DMS153 treated with DMSO at 0.1 percent for 48 hours (cell line): ENCODE data around the gene TENT4B.
"Not testable (repeated sequence)": the region's sequence is repeated elsewhere in the genome, so short reads cannot be mapped to it uniquely, and the experiment has no call there.

Experiments used
- DNase-seq: peaks from one replicate; lab custom pipeline; 2025; ENCODE audit not compliant: unreplicated experiment; lab: John Stamatoyannopoulos, UW

TENT4B gene

DNA sequence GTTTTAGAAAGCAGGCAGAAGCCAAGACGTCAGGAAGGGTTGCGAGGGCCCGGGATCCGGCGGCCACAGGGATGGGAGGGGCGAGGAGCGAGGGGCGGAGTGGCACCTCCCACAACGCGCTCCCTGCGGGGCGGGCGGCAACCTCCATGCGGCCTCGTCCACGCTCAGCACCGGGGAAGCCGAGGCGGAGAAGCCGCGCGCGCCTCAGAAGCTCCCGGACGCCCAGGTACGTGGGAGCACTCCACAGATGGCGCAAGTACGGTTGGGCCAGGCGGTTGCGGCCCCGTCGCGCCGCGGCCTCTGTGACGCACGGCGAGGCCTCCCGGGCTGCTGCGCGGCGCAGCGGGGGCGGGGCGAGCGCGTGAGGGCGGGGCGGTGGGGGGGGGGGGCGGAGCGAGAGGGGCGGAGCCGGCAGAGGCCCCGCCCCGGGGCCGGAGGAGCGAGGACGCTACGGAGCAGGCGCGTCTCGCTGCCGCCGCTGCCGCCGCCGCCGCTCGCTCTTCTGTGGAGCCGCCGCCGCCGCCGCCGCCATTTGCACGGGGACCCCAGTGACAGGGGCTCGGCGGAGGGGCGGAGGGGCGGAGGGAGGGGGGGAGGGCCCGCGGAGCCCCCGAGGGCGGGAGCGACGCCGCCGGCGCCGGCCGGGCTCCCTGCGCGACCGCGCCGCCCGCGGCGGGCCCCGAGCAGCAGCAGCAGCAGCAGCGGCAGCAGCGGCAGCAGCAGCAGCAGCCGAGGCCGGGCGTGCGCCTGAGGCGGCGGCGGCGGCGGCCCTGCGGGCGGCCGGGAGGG lies at the start of gene TENT4B:
Gene TENT4B, plus strand, starts transcription at position 500 of the 789 bp plus-strand sequence. CDS start 316 bp downstream, outside the sequence.
- no peak for DNase-seq

DNA sequence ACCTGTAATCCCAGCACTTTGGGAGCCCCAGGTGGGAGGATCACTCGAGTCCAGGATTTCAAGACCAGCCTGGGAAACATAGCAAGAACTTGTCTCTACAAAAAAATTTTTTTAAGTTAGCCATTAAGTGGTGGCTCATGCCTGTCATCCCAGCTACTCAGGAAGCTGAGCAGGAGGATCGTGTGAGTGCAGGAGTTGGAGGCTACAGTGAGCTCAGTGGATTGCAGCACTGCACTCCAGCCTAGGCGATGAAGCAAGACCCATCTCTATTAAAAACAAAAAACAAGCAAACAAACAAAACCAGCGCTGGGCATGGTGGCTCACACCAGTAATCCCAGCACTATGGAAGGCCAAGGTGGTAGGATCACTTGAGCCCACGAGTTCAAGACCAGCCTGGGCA lies 49.3 kb upstream of the TENT4B start:
- no peak for DNase-seq

DNA sequence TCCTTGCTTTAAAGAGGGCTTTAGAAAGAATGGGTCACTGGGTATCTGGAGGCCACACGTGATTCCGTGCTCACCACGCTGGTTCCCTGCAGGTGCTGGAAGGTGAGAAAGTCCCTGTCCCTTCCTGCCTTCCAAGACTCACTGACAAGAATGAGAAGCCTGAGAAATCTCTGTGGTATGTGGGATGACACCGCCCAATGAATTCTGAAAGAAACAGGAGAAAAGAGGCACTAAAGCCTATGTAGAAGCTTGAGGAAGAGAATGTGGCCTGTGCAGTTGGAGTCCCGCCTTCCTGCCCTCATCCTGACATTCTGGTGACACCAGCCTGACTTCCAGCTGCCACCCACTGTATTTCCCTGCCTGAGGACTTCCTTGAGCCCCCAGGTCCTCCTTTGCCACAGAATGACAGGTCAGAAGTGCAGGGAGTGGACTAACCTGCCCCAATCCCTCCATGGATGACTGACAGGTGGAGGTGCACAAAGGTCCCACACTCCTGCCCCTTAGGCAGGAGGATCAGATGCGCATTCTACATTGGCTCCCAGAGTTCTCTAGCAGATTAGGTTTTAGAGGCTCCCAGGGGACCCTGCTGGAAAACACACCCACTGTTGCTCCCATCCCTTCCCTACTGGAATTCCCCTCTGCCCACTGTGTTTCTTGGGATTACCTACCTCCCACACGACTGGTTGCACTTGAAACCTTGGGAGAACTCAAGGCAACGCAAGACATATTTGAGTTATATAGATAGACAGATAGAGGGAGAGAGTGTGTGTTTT lies 38.6 kb upstream of the TENT4B start:
- DNase-seq = no peak

DNA sequence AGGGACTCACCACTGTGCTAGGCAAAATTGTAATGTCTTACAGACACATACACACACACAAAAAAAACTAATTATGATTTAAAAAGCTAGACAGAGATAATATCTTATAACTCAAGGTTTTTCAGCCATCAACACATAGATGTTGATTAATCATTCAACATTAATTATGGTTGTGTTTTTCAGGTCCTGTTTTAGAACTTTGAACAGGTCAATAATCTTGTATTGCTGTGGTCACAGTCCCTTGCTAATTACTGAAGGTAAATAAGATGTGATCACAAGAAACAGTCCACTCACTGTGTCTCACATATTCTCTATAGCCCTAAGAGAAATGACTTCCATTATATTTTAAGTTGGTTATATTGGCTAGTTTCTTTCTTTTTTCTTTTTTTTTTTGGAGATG lies 32.4 kb upstream of the TENT4B start:
- no peak for DNase-seq

DNA sequence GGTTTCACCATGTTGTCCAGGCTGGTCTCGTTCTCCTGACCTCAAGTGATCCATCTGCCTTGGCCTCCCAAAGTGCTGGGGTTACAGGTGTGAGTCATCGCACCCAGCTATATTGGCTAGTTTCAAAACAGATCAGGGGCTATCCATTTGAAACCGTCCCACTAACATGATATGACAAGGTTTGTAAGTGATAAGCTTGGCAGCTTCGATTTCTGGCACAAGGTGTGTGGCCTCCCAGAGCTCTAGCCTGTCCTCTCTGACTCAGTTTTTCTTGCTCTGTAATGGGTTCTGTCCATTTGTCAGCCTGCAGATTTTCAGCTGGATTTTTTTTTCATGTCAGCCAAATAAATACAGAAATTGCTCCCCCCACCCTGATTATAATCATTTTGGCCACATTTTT lies 31.8 kb upstream of the TENT4B start:
- no peak for DNase-seq

DNA sequence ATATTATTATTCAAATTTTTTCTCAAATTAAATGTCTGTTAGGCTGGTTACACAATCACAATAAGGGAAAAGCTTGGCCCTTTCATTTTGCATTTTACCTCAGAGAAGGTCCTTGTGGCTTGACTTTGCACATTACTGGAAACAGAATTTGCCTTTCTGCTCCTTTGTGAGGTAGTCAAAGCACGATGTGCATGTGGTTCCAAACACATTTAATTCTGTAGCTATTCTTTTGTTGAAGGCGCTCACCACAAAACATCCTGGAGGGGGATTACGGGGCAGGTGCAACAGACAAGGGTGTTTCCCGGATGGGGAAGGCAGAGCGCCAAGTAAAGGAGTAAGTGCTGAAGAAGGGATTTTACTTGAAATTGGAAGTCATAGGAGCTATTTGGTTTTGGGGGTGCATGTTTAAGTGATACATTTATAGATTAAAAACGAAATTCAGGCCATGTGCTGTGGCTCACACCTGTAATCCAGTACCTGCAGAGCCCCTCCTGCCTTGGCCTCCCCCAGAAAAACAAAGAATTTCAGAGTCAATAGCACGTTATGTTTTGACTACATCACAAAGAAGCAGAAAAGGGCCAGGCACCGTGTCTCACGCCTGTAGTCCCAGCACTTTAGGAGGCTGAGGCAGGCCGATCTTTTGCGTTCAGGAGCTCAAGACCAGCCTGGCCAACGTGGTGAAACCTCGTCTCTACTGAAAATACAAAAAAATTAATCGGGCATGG lies 31.2 kb upstream of the TENT4B start:
- DNase-seq = no peak

DNA sequence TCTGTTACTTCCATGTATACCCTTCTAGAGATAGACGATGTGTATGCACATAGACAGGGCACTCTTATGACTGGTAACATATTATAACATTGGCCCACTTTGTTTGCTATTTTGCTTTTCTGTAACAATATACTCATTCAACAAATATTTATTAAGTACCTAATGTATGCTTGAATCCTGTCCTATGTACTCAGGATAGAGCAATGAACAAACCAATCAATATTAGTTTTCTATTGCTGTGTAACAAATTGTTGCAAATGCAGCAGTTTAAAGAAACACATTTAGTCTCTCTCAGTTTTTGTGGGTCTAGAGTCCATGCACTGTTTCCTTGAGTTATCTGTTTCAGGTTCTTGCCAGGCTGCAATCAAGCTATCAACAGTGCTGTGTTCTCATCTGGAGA lies 29.7 kb upstream of the TENT4B start:
- DNase-seq = no peak

DNA sequence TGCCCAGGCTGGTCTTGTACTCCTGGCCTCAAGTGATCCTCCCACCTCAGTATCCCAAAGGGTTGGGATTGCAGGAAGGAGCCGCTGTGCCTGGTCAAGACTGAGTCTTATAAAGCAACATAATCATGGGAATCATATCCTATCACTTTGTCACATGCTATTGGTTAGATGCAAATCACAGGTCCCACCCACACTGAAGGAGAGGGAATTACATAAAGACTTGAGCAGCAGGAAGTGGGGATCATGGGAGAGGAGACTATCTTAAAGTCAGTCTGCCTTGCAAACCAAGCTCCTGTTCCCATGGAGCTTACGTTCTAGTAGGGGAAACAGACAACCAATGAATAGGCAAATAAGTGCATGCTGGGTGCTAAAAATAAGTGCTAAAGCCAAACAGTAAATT lies 28.3 kb upstream of the TENT4B start:
- no peak for DNase-seq

DNA sequence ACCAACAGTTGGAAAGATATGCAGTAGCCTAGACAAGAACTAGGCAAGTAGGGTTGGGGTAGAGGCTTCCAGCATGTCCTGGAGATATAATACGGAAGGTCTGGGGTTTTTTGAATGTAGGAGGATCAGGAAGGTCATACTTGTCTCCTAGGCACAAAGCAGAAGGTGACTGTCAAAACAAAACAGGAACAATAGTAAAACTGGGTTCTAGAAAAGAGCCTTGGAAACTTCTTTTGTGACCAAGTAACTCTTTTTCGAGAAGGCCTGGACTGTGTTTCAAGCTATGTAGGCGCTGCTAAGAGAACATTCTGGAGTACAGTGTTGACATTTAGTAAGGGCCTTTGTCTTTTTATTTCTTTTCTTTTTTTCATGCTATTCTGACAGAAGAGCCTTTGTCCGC lies 26.9 kb upstream of the TENT4B start:
- no peak for DNase-seq

DNA sequence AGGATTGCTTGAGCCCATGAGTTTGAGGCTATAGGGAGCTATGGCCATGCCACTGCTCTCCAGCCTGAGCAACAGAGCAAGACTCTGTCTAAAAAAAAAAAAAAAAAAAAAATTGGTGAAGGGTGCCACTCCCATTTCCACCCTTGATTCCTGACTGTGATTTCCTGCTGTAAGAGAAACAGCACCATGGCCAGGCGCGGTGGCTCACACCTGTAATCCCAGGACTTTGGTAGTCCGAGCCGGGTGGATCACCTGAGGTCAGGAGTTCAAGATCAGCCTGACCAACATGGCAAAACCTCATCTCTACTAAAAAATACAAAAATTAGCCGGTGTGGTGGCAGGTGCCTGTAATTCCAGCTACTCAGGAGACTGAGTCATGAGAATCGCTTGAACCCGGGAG lies 20.5 kb upstream of the TENT4B start:
- DNase-seq = not testable (repeated sequence)

DNA sequence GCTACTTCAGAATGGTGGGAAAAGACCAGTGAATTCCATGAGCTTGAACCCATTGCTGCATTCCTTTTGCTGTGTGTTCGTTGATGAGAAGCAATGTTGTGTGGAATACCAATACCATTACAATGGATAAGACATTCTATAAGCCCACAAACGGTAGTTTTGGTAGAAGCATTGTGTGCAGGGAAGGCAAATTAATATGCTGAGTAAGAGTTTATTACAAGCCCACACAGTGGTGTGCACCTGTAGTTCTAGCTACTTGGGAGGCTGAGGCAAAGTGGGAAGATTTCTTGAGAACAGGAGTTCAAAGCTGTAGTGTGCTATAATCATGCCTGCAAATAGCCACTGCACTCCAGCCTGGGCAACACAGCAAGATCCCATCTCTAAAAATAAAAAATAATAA lies 19.9 kb upstream of the TENT4B start:
- no peak for DNase-seq

DNA sequence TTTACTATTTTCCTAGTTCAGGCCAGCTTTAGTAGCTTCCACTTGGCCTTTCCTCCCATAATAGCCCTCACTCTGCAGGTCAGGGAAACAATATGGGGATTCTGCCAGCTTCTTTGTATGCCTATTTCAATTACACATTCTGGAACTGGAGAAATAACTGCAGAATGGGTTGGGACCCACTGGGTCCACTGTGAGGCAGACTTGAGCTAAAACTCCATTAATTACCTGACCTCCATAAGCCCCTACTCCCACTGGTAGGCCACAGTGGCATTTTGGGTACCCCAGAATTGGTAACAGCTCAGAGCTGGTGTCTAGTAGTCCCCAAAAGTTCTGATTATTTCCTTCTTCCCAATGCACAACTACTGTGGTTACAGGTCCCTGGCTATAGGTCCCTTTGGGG lies 16.7 kb upstream of the TENT4B start:
- DNase-seq = no peak

DNA sequence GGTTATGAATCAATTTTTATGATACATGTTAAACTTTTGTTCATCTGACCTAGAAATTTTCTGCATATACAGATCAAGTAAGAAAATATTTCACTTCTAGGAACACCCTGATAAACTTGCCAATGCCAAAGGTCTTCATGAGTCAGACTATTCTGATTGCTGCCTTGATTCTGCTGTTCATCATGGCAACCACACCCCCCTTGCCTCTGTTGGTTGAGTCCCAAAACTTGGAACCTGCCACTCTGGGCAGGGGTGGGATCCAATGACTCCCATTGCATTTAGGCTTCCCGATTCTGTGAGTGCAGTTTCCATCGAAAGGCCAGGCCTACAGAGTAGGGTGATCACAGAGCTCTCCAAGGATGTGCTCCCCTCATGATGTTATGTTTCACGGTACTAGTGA lies 15.8 kb upstream of the TENT4B start:
- no peak for DNase-seq

DNA sequence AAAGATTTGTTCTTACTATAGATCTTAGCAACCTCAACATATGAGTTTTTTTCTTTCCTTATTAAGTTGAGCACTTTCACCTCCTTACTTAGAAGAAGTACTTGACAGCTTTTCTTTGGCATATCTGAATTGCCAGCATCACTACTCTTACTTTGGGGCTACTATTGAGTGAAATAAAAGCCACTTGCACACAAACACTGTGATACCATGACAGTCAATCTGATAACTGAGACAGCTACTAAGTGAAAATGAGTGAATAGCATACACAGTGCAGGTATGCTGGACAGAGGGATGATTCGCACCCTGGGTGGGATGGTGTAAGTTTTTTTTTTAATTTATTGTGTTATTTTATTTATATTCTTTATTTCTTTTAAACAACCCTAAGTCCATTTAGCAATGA lies 13.5 kb upstream of the TENT4B start:
- no peak for DNase-seq

DNA sequence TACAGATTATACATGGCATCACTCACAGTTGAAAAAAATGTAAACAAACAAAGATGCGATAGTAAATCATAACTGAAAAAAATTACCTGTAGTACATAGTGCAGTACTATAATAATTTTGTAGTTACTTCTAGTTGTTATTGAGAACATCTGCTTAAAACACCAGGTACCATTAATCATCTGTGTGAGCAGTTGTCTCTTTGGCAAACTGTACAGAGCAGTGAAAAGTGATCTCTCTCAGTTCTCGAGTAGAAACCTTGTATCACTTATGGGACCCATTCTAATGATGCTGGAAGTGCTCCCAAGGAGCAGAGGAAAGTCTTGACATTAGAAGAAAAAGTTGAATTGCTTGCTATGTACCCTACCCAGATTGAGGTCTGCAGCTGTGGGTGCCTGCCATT lies 8.9 kb upstream of the TENT4B start:
- DNase-seq = no peak

DNA sequence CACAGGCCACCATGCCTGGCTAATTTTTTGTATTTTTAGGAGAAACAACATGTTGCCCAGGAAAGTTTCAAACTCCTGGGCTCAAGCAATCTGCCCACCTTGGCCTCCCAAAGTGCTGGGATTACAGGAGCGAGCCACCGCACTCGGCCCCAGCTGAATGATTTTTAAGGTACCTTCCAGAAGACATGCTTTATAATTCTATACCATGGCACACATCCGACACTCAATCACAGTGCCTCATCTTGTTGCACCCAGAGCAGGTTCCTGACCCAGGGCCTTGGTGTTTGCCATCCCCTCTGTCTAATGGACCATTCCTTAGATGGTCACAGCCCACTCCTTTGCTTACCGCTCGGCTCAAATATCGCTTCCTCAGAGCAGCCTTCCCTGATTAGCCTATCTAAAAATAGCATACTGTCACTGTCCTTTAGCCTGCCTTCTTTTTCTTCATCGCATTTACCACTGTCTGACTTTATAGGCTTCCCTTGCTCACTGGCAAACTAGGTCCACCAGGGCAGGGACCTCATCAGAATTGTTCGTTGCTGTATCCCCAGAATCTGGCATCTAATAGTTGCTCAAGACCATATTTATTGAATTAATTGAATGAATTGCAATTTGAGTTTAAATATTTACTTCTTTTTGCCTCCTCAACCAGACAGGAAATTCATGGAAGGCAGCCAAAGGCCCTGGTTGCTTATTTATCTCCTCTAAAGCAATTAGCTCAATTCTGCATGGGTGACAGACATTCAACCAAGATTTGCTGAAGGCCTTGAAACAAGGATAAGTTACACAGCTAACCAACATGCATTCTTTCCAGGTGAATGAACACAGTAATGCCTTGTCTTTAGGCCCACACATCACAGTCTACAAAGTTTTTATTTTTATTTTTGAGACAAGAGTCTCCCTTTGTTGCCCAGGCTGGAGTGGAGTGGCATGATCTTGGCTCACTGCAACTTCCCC lies 6.3 kb upstream of the TENT4B start:
- DNase-seq = no peak

DNA sequence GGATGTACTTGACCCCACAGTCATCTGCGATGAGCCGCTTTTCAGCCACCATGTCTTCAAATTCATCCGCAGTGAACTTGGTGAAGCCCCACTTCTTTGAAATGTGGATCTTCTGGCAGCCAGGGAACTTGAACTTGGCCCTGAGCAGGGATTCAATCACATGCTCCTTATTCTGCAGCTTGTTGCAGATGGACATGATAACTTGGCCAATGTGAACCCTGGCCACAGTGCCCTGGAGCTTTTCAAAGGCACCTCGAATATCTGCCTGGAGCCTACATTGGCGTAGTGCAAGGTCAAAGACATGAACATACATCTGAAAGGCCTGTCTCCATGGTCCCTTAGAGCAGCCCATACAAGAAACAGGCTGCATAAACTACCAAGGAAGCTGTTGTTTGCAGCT lies 1.8 kb upstream of the TENT4B start:
- DNase-seq = no peak

DNA sequence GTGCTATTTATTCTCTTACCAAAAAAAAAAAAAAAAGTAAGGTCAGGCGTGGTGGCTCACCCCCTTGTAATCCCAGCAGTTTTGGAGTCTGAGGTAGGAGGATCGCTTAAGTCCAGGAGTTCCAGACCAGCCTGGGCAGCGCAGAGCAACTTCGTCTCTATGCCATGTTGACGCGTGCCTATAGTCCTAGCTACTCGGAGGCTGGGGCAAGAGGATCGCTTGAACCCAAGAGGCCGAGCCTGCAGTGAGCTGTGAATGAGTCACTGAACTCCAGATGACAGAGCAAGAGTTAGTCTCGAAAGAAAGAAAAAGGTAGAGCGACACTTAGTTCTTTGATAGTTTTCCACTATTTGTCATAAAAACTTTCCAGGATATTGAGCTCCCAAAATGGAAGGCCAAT lies 1.4 kb upstream of the TENT4B start:
- no peak for DNase-seq

DNA sequence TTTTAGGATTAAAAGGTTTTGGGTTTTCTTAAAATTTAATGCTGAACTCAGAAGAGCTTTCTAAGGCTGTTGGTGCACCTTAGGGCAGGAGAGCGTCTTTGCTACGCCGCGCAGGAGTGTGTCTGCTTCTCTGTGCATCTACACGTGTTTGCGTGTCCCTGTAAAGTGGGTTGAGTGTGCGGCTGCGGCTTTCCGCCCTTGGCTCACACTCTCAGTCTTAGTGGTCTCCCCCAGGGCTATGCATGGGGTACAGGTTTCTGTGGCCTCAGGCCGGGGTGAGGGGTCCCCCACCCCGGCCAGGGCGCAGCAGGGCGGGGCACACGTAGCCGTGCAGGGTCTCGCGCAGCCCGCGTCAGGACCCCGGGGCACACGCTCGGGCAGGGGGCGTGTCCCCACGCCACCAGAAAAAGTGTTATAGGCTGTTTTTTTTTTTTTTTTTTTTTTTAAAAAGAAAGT lies 727 bp upstream of the TENT4B start:
- no peak for DNase-seq

DNA sequence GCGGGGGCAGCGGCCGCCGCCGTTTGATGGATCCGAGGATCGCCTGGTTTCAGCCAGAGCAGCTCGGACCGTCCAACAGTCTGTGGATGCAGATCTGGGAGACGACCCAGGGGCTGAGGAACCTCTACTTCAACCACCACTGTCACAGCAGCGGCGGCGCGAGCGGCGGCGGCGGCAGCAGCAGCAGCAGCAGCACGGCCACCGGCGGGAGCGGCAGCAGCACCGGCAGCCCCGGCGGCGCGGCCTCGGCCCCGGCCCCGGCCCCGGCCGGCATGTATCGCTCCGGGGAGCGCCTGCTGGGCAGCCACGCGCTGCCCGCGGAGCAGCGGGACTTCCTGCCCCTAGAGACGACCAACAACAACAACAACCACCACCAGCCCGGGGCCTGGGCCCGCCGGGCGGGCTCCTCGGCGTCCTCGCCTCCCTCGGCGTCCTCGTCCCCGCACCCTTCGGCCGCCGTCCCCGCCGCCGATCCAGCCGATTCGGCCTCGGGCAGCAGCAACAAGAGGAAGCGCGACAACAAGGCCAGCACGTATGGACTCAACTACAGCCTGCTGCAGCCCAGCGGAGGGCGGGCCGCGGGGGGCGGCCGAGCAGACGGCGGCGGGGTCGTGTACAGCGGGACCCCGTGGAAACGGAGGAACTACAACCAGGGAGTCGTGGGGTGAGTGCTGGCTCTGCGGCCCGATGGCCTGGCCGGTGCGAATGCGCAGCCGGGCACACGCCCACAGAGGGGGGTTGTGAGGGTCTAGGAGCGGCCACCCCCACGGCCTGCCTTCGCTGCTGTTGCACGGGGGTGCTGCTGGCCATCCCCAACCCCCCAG lies 702 bp downstream of the TENT4B start:
- no peak for DNase-seq
